HG03565 (cell line): ENCODE measurements around the gene NUDT9.

Experiments used
- ATAC-seq: cut with Tn5 transposase; IDR thresholded peaks from one replicate; pipeline ENCODE4 v1.9.1; 2021; ENCODE audit warnings: mild to moderate bottlenecking, moderate library complexity; ENCODE audit not compliant: unreplicated experiment

The NUDT9 gene

GRCh38 chr4:87505862-87506261 lies 83.5 kb downstream of the NUDT9 start:
- ATAC-seq = no peak

- no peak for ATAC-seq
Measured at GRCh38 chr4:87506974-87507701, 84.8 kb downstream of the NUDT9 start.
